ENCODE measurements around the gene SLC35E1.
A peak's percentile ranks its signal among the peaks of the same experiment; 100 is the strongest.

The SLC35E1 gene

GRCh38 chr19:16530540-16531379, 41.5 kb downstream of the SLC35E1 start:
- H3K9ac ChIP-seq (ENCODE audit: low read length), result no peak overlapping the region
- no peaks in the 10 kb centered on the region for H3K27me3 ChIP-seq (ENCODE audit: insufficient read depth, low read length)
- H3K4me2 ChIP-seq (ENCODE audit: low read length), result no peak overlapping the region
- H3K36me3 ChIP-seq (ENCODE audit: insufficient read depth, low read length), result peaks cover 99% of the 10 kb centered on the region
- no peaks in the 10 kb centered on the region for H3K9me3 ChIP-seq (ENCODE audit: low read length)
- no peaks in the 10 kb centered on the region for H3K9me2 ChIP-seq (ENCODE audit: low read depth, low read length)
- no peak overlapping the region for H3K4me3 ChIP-seq (ENCODE audit: low read depth, low read length, poor library complexity, severe bottlenecking)
- H3K79me2 ChIP-seq (ENCODE audit: insufficient read depth, low read length), result no peaks in the 10 kb centered on the region
- H3K4me1 ChIP-seq (ENCODE audit: insufficient read depth, low read length, severe bottlenecking), result no peaks in the 10 kb centered on the region
- TF ChIP-seq CTCF (IDR thresholded peaks at IDR 0.05; ENCODE audit: low read length), result no peak
- TF ChIP-seq EZH2 (IDR thresholded peaks at IDR 0.05; ENCODE audit: borderline replicate concordance, low read length), result no peak
- H4K20me1 ChIP-seq (ENCODE audit: insufficient read depth, low read length), result no peaks in the 10 kb centered on the region
- H3K27ac ChIP-seq (ENCODE audit: low read depth, low read length, poor library complexity, severe bottlenecking), result no peak overlapping the region
- H3F3A ChIP-seq (ENCODE audit: insufficient read depth, low read length), result no peaks in the 10 kb centered on the region
- H2AFZ ChIP-seq (ENCODE audit: low read length), result no peak overlapping the region

- Histone ChIP-seq H3K27ac (ENCODE audit: low read depth, low read length, poor library complexity, severe bottlenecking) (no peak overlapping the region), H3K9ac (ENCODE audit: low read length) (no peak overlapping the region), H3K9me2 (ENCODE audit: low read depth, low read length) (no peaks in the 10 kb centered on the region), H3K4me3 (ENCODE audit: low read depth, low read length, poor library complexity, severe bottlenecking) (no peak overlapping the region), H2AFZ (ENCODE audit: low read length) (no peak overlapping the region), H3K9me3 (ENCODE audit: low read length) (no peaks in the 10 kb centered on the region), H3F3A (ENCODE audit: insufficient read depth, low read length) (no peaks in the 10 kb centered on the region), H3K36me3 (ENCODE audit: insufficient read depth, low read length) (peaks cover 99% of the 10 kb centered on the region), H3K79me2 (ENCODE audit: insufficient read depth, low read length) (no peaks in the 10 kb centered on the region), H3K4me1 (ENCODE audit: insufficient read depth, low read length, severe bottlenecking) (no peaks in the 10 kb centered on the region), H4K20me1 (ENCODE audit: insufficient read depth, low read length) (no peaks in the 10 kb centered on the region), H3K4me2 (ENCODE audit: low read length) (no peak overlapping the region), H3K27me3 (ENCODE audit: insufficient read depth, low read length) (no peaks in the 10 kb centered on the region)
- TF ChIP-seq CTCF (IDR thresholded peaks at IDR 0.05; ENCODE audit: low read length) (no peak), EZH2 (IDR thresholded peaks at IDR 0.05; ENCODE audit: borderline replicate concordance, low read length) (no peak)
Observed at GRCh38 chr19:16529466-16530144, 42.6 kb downstream of the SLC35E1 start.

- peaks cover 96% of the 10 kb centered on the region for H3K36me3 ChIP-seq (ENCODE audit: insufficient read depth, low read length)
- TF ChIP-seq CTCF (IDR thresholded peaks at IDR 0.05; ENCODE audit: low read length) (peak; percentile 75), EZH2 (IDR thresholded peaks at IDR 0.05; ENCODE audit: borderline replicate concordance, low read length) (no peak)
Observed at GRCh38 chr19:16527971-16528521, 44.2 kb downstream of the SLC35E1 start.

More at GRCh38 chr19:16527971-16528521, 44.2 kb downstream of the SLC35E1 start:
- Histone ChIP-seq H3K9ac (ENCODE audit: low read length) (no peak overlapping the region), H3K79me2 (ENCODE audit: insufficient read depth, low read length) (no peaks in the 10 kb centered on the region), H3K9me3 (ENCODE audit: low read length) (no peaks in the 10 kb centered on the region), H3K9me2 (ENCODE audit: low read depth, low read length) (no peaks in the 10 kb centered on the region), H3K4me3 (ENCODE audit: low read depth, low read length, poor library complexity, severe bottlenecking) (no peak overlapping the region), H4K20me1 (ENCODE audit: insufficient read depth, low read length) (no peaks in the 10 kb centered on the region), H3K4me1 (ENCODE audit: insufficient read depth, low read length, severe bottlenecking) (no peaks in the 10 kb centered on the region), H3K4me2 (ENCODE audit: low read length) (no peak overlapping the region), H3K27me3 (ENCODE audit: insufficient read depth, low read length) (no peaks in the 10 kb centered on the region), H3K27ac (ENCODE audit: low read depth, low read length, poor library complexity, severe bottlenecking) (no peak overlapping the region), H3F3A (ENCODE audit: insufficient read depth, low read length) (no peaks in the 10 kb centered on the region), H2AFZ (ENCODE audit: low read length) (no peak overlapping the region)

Measured in OCI-LY1 (cell line).